Muscle layer of colon (tissue), 2 donors: ENCODE data around the gene EPHB2.

Source experiments
- H3K27ac ChIP-seq: one replicate; pipeline ENCODE4 v1.7.0; 2013; ENCODE audit warnings: low read depth, mild to moderate bottlenecking, low read length, moderate library complexity
- H3K27me3 ChIP-seq, 2 donors: one replicate each; pipeline ENCODE4 v1.7.0; 2013; ENCODE audit warnings: low read length in 2 of 2, mild to moderate bottlenecking in 2 of 2; ENCODE audit not compliant: insufficient read depth in 2 of 2, control insufficient read depth in 1 of 2
- H3K36me3 ChIP-seq: one replicate; pipeline ENCODE4 v1.7.0; 2013; ENCODE audit warnings: mild to moderate bottlenecking, low read length; ENCODE audit not compliant: insufficient read depth
- H3K4me1 ChIP-seq: one replicate; pipeline ENCODE4 v1.7.0; 2013; ENCODE audit warnings: mild to moderate bottlenecking, low read length; ENCODE audit not compliant: insufficient read depth
- H3K4me3 ChIP-seq, 2 donors: one replicate each; pipeline ENCODE4 v1.7.0; 2013; ENCODE audit warnings: low read length in 2 of 2, low read depth in 1 of 2, mild to moderate bottlenecking in 1 of 2, moderate library complexity in 1 of 2
- H3K9ac ChIP-seq: one replicate; pipeline ENCODE4 v1.7.0; 2013; ENCODE audit warnings: low read length
- H3K9me3 ChIP-seq: one replicate; pipeline ENCODE4 v1.7.0; 2013; ENCODE audit warnings: mild to moderate bottlenecking, low read length
- donor health status: abdominal sarcoma.
- donor health status: Adenocarcinoma of cecum.

EPHB2 gene

GRCh38 chr1:22918644-22919043 is 208.0 kb downstream of the EPHB2 start:
- no peaks in the 10 kb centered on the region for H3K4me1 ChIP-seq
- H3K9ac ChIP-seq: no peak overlapping the region
- H3K36me3 ChIP-seq: no peaks in the 10 kb centered on the region
- H3K9me3 ChIP-seq: no peaks in the 10 kb centered on the region
- H3K27me3 ChIP-seq: no peaks in the 10 kb centered on the region
- no peak overlapping the region for H3K4me3 ChIP-seq
- no peak overlapping the region for H3K27ac ChIP-seq

- Histone ChIP-seq H3K9me3 (no peaks in the 10 kb centered on the region), H3K4me3 (no peak overlapping the region), H3K27ac (no peak overlapping the region), H3K36me3 (no peaks in the 10 kb centered on the region), H3K27me3 (no peaks in the 10 kb centered on the region), H3K9ac (no peak overlapping the region), H3K4me1 (no peaks in the 10 kb centered on the region)
Observed at GRCh38 chr1:22919341-22920025, 208.8 kb downstream of the EPHB2 start.

- no peaks in the 10 kb centered on the region for H3K36me3 ChIP-seq
- H3K9me3 ChIP-seq: no peaks in the 10 kb centered on the region
- H3K27me3 ChIP-seq: no peaks in the 10 kb centered on the region
- H3K4me1 ChIP-seq: no peaks in the 10 kb centered on the region
- no peak overlapping the region for H3K27ac ChIP-seq
- H3K4me3 ChIP-seq: no peak overlapping the region
- H3K9ac ChIP-seq: no peak overlapping the region
Observed at GRCh38 chr1:22920026-22920733, 209.5 kb downstream of the EPHB2 start.

- Histone ChIP-seq H3K36me3 (no peaks in the 10 kb centered on the region), H3K4me1 (no peaks in the 10 kb centered on the region), H3K4me3 (no peak overlapping the region), H3K27me3 (no peaks in the 10 kb centered on the region), H3K9ac (no peak overlapping the region), H3K27ac (no peak overlapping the region), H3K9me3 (no peaks in the 10 kb centered on the region)
Observed at GRCh38 chr1:22920734-22921451, 210.3 kb downstream of the EPHB2 start.

GRCh38 chr1:22921452-22922126 is 210.9 kb downstream of the EPHB2 start:
- H3K27ac ChIP-seq: no peak overlapping the region

GRCh38 chr1:22922640-22923039 is 212.0 kb downstream of the EPHB2 start:
- H3K9me3 ChIP-seq: no peaks in the 10 kb centered on the region

More at GRCh38 chr1:22921452-22922126, 210.9 kb downstream of the EPHB2 start:
- H3K4me3 ChIP-seq: no peak overlapping the region
- H3K36me3 ChIP-seq: no peaks in the 10 kb centered on the region
- H3K9ac ChIP-seq: no peak overlapping the region
- no peaks in the 10 kb centered on the region for H3K9me3 ChIP-seq
- no peaks in the 10 kb centered on the region for H3K27me3 ChIP-seq
- no peaks in the 10 kb centered on the region for H3K4me1 ChIP-seq

GRCh38 chr1:22925111-22925510 is 214.5 kb downstream of the EPHB2 start:
- Histone ChIP-seq H3K27me3 (no peaks in the 10 kb centered on the region), H3K9me3 (no peaks in the 10 kb centered on the region), H3K9ac (no peak overlapping the region), H3K4me1 (no peaks in the 10 kb centered on the region), H3K36me3 (no peaks in the 10 kb centered on the region), H3K27ac (no peak overlapping the region), H3K4me3 (no peak overlapping the region)

More at GRCh38 chr1:22922640-22923039, 212.0 kb downstream of the EPHB2 start:
- H3K27ac ChIP-seq: no peak overlapping the region
- no peaks in the 10 kb centered on the region for H3K27me3 ChIP-seq
- no peaks in the 10 kb centered on the region for H3K36me3 ChIP-seq
- H3K9ac ChIP-seq: no peak overlapping the region
- no peak overlapping the region for H3K4me3 ChIP-seq
- no peaks in the 10 kb centered on the region for H3K4me1 ChIP-seq

GRCh38 chr1:22930240-22930912 is 219.7 kb downstream of the EPHB2 start:
- H3K4me3 ChIP-seq: no peak overlapping the region
- no peak overlapping the region for H3K27ac ChIP-seq
- no peaks in the 10 kb centered on the region for H3K27me3 ChIP-seq
- no peaks in the 10 kb centered on the region for H3K4me1 ChIP-seq
- H3K36me3 ChIP-seq: no peaks in the 10 kb centered on the region
- H3K9ac ChIP-seq: no peak overlapping the region
- H3K9me3 ChIP-seq: no peaks in the 10 kb centered on the region

- no peaks in the 10 kb centered on the region for H3K9me3 ChIP-seq
- H3K9ac ChIP-seq: no peak overlapping the region
- no peaks in the 10 kb centered on the region for H3K36me3 ChIP-seq
- no peak overlapping the region for H3K4me3 ChIP-seq
- no peak overlapping the region for H3K27ac ChIP-seq
- H3K4me1 ChIP-seq: no peaks in the 10 kb centered on the region
- no peaks in the 10 kb centered on the region for H3K27me3 ChIP-seq
Observed at GRCh38 chr1:22932803-22933470, 222.3 kb downstream of the EPHB2 start.

- Histone ChIP-seq H3K36me3 (no peaks in the 10 kb centered on the region), H3K4me1 (no peaks in the 10 kb centered on the region), H3K9me3 (no peaks in the 10 kb centered on the region), H3K9ac (no peak overlapping the region), H3K4me3 (no peak overlapping the region), H3K27me3 (no peaks in the 10 kb centered on the region), H3K27ac (no peak overlapping the region)
Observed at GRCh38 chr1:22935433-22935832, 224.8 kb downstream of the EPHB2 start.
